IPS-NIHi7 (cell line): ENCODE results near the gene PRKCE.
"Not testable (repeated sequence)": the region's sequence is repeated elsewhere in the genome, so short reads cannot be mapped to it uniquely, and the experiment has no call there.

Experiments
- DNase-seq: peaks from one replicate; pipeline ENCODE4 v3.0.0; 2012; ENCODE audit warnings: mixed read lengths; ENCODE audit errors: extremely low spot score

The PRKCE gene

DNA sequence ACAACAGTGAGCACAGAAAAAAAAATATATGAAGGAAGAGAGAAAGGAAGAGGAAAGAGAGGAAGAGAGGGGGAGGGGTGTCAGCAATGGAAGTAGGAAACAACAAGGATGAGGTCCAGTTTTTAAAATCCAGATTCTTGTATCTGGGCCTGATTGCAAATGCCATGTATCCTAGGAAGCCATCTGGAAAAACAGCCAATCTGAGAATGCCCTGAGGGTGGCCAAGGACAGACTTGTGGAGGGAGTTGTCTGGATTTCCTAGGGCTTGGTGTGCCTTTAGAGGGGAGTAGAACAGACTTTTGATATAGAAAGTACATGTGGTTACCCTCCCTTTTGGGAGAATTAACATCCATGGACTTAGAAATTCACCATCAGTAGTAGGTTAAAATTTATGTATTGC lies 47.1 kb downstream of the PRKCE start:
- no peak for DNase-seq

DNA sequence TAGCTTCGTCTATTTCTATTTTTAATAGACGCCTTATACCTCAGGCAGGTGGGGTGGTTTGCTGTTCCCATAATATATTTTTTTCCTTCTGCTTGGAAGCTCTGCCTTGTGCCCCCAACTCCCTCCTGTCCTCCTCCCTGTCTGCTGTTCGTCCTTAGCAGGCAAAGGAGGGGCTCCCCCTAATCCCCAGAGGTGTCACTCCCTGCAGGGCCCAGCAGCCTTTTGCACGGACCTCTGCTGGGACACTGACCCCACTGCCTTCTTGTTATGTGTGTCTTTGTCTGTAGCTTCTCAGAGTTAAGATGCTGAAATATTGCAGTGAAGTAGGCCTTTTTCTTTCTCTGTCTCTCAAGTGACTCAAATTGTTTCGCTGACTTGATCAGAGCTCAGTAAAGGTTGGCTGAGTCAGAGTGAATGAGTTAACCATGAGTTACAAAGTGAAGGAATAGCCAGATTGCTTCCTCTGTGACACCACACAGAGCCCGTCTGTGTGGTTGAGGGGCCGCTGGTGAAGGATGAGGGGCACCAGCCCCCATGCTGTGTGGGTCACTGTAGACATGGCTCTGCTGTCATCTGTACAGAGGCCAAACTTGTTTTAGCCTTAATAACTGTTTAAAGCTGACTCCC lies 47.7 kb downstream of the PRKCE start:
- DNase-seq: no peak

DNA sequence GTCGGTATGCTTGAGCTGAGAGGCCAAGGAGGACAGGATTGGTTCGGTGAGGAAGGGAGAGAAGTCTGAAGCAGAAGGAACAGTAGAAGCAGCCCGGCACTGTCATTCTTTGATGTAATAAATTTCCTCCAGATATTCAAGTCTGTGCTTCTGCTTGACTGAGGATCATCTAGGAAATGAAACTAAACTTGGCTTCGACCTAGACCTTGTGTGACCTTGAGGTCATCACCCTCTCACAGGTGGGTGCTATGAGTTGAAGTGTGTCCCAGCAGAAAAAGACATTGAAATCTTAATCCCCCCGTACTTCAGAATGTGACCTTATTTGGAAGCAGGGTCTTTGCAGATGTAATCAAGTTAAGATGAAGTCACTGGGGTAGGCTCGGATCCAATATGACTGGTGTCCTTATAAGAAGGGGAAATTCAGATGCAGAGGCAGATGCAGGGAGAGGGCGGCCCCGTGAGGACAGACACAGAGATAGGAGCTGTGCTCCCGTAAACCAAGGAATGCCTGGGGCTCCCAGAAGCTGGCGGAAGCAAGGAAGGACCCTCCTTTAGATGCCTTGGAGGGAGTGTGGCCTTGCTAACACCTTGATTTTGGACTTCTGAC lies 49.0 kb downstream of the PRKCE start:
- peak; percentile 24 for DNase-seq

DNA sequence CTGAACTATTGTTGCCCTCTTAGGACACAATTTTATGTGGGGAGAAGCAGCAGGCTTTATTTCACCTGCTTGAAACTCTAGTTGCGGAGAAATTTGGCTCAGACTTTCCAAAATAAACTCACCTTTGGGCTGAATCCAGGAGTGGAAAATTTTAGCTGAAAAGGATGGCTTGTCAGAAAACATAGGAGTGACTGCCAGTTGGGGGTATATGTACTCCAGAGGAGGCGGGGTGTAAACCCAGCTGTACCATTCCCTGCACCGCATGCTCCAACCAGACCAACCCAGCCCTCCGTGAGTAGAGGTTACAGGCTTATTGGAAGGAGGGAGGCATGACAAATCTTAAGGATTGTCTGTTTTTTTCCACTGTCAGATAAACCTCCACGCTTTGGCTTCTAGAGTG lies 53.8 kb downstream of the PRKCE start:
- DNase-seq: no peak

DNA sequence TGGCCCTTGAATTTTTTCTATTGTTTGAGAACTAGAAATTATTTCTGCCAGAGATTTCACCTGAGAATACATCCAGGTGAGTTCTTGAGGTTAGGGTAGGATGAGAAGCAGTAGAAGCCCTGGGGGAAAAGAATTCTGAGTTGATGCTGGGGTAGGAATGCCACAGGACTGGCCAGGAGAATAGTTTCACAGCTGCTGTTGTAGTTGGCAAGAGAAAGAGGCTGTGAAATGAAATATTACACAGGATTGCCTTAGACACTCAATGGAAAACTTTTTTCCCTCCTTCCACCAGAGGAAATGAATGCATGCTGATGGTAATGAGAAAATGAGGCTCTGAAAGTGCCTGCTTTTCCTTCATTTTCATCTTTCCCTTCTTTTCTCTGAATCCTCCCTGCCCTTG lies 54.6 kb downstream of the PRKCE start:
- no peak for DNase-seq

DNA sequence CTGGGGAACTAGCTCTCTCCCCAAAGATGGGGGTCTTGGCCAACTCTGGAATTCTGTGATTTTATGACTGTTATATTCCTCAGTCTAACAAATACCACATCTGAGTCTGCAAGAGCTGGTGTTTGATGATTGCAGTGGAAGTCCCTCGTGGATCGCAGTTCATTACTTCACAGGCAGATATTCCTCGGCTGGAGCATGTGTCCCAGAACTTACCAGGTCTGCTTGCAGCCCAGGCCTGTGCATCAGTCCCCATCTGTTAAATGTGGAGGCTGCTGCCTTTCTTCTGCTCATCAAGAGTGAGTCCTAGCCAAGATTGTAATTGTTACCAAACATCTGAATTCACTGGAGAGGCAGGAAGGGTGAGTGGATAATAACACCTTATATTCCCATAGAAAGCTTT lies 55.5 kb downstream of the PRKCE start:
- no peak for DNase-seq

DNA sequence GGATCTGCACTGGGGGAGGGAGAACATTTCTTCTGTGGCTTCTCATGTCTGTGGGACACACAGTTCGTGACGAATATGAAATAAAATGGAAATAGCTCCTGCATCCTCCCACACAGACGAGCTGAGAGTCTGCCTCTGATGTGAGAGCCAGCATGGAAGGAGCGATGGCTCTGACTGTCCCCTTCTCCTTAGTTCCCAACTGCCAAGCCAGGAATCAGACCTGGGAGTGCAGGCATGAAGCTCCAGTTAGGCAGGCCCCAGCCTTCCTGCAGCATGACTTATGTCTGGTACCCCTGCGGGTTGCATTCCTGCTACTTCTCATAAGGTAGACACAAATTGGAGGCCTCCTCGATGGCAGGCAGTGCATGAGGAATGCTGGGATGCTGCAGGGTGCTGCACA lies 56.2 kb downstream of the PRKCE start:
- DNase-seq: no peak

DNA sequence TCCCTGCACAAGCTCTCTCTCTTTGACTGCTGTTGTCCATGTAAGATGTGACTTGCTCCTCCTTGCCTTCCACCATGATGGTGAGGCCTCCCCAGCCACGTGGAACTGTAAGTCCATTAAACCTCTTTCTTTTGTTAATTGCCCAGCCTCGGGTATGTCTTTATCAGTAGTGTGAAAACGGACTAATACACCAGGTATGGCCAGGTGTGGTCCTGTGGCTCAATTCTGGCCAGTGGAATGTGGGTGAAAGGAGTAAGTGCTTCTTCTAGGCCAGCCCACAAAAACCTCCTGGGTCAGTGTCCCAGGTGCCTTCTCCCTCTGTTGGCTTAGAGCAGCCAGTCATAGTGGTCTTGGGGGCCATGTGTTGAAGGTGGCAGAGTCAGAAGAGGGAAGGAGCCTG lies 57.0 kb downstream of the PRKCE start:
- DNase-seq: no peak

DNA sequence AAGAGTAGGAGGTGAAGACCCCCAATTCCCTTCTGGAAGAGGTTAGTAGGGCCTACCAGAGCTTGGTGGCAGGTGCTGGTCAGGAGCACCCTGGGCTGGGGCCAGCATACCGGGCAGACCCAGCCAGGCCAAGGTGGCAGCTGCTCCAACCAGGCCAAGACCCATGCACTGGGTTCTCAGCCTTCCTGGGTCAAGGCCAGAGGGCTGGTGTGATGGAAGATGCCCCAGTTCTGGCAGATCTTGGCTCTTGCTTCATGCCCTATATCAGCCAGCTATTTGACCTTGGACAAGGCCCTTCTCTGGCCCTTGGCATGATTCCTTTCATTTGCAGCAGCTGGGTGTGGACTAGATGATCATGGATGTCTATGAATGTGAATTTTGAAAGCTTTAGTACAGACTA lies 57.7 kb downstream of the PRKCE start:
- DNase-seq: no peak

DNA sequence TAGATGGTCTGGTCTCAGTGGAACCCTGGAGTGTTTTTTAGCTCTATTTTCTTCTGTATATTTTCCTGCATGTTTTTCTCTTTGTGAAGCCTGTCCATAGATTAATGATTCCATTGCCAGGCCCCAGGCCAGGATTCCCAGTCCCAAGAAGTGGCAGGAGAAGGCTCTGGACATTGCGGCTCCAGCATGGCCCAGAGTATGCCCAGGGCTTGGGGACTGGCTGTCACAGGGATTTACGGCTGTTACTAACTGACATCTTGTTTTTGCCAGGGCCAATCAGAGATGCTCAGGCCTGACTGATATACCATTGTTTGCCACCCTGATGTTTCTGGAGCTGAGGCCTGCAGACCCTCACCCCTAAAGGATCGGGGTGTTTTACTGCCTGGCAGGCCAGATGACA lies 59.0 kb downstream of the PRKCE start:
- no peak for DNase-seq

DNA sequence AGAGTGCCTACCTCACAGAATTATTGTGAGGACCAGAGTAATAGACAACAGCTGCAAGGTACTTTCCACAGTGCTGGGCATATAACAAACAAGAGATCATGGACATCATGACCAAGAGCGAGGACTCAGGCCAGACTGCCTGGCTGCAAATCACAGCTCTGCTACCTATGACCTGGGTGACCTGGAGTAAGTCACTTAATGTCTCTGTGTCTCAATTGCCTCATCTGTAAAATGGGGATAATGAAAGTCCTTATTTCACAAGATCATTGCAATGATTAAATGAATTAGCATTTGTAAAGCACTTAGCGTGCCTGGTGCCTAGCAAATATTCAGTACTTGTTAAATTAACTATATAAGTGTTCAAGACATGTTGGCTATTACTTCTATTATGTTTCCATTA lies 59.7 kb downstream of the PRKCE start:
- DNase-seq: no peak

DNA sequence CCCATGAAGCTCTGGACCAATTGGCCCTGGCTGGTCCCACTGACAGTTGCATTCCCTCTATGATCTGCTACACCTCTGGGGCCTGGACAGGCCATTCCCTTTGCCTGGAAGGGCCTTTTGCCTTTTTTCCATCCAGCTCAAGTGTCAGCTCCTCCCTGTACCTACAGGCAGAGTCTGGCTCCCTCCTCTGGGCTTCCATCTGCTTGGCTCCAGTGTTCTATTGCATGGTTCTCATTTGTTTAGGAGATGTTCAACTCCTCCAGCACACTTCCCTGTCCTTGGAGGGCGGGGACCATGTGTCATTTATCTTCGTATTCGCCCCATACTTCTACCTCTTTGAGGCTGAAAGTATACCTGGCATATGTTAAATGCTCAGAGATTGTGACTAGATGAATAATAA lies 61.1 kb downstream of the PRKCE start:
- DNase-seq: no peak

DNA sequence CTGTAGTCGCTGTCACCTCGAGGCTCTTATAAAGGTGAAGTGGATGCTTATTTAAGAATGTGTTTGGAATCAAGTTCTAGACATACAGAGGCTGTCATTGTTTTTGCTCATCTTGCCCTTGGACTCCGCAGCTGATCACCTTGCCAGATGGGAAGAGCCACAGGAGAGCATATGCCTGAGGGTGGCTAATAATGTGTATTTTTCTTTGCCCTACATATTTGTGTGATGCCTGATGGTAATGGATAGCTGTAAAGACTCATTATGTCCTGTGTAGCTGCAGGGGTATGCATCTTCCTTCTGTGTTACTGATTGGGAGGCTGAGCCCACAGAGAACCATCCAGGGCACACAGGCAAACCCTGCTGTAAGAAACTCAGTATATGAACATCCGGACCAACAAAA lies 61.7 kb downstream of the PRKCE start:
- no peak for DNase-seq

DNA sequence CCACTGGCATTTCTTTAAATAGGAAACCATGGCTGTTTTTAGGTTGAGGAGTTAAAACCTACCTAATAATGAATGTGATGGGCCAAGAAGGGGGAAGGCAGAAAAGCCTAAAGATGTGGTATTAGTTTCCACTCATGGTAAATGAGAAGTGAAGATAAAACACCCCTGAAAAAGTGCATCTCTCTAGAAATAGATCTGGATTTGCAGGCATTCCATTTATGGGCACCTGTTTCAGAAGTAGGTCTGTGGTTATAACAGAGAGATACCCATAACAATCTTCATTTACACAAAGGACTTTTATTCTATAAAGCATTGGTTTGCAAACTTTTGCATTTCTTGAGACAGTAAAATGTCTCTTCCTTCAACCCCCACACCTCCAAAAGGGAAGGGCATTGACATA lies 62.1 kb downstream of the PRKCE start:
- DNase-seq: no peak

DNA sequence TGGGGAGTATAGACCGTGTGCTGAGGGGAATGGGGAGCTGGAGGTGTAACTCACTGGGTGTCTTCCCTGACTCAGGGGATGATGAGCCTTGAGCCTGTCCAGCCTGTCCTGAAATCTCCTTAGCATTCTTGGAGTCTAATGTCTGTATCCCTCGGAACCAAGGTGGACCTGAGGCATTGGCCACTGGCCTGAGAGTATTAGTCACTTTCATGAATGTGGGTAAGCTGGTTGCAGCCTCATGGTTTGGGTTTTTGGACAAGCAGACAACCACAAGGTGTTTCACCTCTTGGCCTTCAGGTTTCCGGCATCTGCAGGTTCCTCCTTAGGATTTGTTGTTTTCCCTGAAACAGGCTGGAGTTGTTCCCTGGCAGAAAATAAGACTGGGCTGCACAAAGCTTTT lies 63.2 kb downstream of the PRKCE start:
- DNase-seq: no peak

DNA sequence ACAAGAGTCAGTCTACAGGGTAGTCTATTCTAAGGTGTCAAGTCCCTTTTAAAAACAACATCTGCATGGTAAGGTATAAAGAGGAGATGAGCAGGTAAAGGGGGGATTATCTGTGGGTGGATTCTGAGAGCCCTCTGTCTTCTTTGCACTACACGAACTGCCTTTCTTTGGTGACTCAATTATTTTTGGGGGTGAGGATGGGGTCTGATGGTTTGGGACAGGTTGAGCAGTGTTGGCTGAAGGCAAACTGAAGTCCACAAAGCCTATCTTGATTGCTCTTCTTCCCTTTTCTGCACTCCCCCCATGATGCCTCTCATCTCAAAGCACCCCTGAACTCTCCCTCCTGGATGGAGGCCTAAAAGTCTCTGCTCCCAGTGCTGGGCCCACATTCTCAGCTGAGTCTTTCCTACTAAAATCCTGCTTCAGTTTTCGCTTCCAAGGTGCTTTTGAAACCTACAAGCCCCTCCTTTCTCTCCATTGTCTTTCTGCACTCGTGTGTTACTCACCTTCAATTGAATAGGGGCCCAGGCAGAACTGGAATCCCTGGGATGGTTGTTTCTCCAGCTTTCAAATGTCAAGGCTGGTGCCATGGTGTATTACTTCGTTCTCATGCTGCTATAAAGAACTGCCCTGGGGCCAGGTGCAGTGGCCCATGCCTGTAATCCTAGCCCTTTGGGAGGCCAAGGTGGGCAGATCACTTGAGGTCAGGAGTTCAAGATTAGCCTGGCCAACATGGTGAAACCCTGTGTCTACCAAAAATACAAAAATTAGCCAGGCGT lies 64.3 kb downstream of the PRKCE start:
- DNase-seq: no peak

DNA sequence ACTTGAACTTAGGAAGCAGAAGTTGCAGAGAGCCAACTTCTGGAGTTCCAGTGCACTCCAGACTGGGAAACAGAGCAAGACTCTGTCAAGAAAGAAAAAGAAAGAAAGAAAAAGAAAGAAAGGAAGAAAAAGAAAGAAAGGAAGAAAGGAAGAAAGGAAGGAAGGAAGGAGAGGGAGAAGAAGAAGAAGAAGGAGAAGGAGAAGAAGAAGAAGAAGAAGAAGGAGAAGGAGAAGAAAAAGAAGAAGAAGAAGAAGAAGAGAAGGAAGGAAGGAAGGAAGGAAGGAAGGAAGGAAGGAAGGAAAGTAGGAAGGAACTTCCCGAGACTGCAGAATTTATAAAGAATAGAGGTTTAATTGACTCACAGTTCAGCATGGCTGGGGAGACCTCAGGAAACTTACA lies 65.0 kb downstream of the PRKCE start:
- not testable (repeated sequence) for DNase-seq

DNA sequence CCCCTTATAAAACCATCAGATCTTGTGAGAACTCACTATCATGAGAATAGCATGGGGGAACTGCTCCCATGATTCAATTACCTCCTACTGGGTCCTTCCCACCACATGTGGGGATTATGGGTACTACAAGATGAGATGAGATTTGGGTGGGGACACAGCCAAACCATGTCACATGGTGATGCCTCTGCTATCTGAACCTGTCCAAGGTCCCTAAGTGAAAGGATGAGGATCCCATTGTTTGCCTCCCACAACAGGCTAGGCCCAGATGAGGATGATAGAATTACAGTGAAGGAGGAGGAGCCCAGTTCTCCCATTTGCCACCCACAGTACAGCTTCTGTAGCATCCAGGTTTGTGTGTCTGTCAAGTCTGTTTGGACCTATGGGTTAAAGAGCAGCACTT lies 65.4 kb downstream of the PRKCE start:
- DNase-seq: no peak

DNA sequence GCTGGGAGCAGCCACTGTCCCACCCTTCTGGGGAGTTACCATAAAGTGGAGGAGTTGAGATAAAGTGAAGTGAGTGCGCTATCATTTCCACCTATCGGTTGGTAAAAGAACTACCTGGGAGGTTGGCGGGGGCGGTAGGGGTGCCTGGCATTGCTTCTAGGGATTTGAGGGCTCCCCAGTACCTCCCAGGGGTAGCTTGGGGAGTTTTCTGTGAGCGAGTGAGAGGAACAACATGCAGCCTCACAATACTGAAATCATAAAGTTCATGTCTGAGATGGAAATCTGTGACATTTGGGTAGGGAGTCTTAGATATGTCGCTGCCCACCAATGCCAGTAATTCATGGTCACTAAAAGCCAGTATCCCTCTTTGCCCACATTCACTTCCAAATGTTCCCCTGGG lies 68.7 kb downstream of the PRKCE start:
- no peak for DNase-seq

DNA sequence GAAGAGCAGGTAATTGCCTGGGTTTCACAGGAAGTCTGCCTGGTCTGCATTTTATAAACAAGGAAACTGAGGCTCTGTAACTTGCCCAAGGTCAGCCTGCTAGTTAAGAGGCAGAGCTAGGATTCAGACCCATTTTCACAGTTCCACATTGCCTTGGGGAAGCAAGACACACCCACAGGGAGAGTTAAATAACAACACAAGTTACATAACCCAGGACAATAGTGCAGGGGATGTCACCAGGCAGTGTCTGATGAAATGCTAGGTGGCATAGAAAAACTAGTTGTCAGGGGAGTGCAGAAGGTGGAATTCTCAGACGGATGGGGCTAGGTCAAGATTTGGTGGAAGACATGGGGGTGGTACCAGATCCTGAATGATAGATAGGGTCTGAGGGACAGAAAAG lies 69.7 kb downstream of the PRKCE start:
- no peak for DNase-seq

DNA sequence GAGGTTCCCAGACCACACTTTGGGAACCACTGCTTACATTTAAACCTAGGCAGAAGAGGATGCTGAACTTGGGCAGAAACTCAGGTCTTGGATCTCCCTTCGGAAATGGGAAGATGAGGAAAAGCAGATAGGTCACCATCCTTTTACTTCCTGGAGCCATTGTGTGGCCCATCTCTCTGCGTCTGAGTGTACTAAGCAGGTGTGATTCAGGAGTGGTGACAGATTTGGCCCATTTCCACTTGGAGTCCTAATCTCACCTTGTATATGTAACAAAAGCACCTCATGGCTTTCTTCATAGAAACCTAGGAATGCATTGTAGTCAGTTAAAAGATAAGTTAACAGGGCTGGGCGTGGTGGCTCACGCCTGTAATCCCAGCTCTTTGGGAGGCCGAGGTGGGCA lies 71.0 kb downstream of the PRKCE start:
- no peak for DNase-seq

DNA sequence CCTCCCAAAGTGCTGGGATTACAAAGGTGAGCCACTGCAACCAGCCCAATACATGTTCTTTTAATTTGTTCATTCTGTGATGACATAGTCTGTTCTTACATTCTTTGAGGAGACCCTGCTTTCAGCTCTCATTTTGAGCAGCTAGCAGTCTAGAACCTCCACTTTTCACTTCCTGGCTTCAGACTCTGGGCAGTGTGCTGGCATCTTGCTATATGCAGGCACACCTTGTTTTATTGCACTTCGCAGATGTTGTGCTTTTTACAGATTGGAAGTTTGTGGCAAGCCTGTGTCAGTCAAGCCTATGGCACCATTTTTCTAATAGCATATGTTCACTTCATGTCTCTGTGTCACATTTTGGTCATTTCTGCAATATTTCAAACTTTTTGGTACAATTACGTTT lies 72.4 kb downstream of the PRKCE start:
- no peak for DNase-seq

DNA sequence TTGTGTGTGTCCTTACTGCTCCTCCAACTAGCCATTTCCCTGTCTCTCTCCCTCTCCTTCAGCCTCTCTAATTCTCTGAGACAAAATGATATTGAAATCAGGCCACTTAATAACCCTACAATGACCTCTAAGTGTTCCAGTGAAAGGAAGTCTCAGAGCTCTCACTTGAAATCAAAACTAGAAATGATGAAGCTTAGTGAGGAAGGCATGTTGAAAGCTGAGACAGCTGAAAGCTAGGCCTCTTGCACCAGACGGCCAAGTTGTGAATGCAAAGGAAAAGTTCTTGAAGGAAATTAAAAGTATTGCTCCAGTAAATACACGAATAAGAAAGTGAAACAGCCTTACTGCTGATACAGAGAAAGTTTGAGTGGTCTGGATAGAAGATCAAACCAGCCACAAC lies 72.9 kb downstream of the PRKCE start:
- no peak for DNase-seq
